DND-41 (cell line): Measurements from ENCODE around the gene RAB37.

Experiments
- ATAC-seq: fragments of 200-7000 bp; cut with Tn5 transposase; 3 replicates; pipeline ENCODE4 v1.9.1; 2021; ENCODE audit warnings: low read depth; ENCODE audit not compliant: insufficient read depth
- DNase-seq: peaks from one replicate; pipeline ENCODE4 v3.0.0-alpha.2; 2020
- H2AFZ ChIP-seq: 2 replicates; pipeline ENCODE4 v1.6.0; 2012; ENCODE audit warnings: low read depth, low read length
- H3K27ac ChIP-seq: 2 replicates; pipeline ENCODE4 v1.5.1; 2012; ENCODE audit warnings: low read length, inconsistent platforms
- H3K27me3 ChIP-seq: fragments of 200-600 bp; sonication (generic); 2 replicates; pipeline ENCODE4 v1.6.0; 2012; ENCODE audit warnings: low read length, mild to moderate bottlenecking, inconsistent platforms; ENCODE audit not compliant: insufficient read depth, poor library complexity
- H3K36me3 ChIP-seq: 2 replicates; pipeline ENCODE4 v1.5.1; 2012; ENCODE audit warnings: low read length, inconsistent platforms; ENCODE audit not compliant: insufficient read depth
- H3K4me1 ChIP-seq: 2 replicates; pipeline ENCODE4 v1.5.1; 2012; ENCODE audit warnings: mild to moderate bottlenecking, low read length; ENCODE audit not compliant: insufficient read depth
- H3K4me2 ChIP-seq: 2 replicates; pipeline ENCODE4 v1.6.0; 2012; ENCODE audit warnings: mild to moderate bottlenecking, moderate library complexity, low read length, inconsistent platforms; ENCODE audit not compliant: insufficient read depth
- H3K4me3 ChIP-seq, 2 experiments: fragments of 200-600 bp in 1 of 2; shearing (Covaris generic) in 1 of 2; 2 replicates each; pipeline ENCODE4 v1.5.1; 2012 to 2016; ENCODE audit warnings: inconsistent platforms in 2 of 2, low read length in 2 of 2, mild to moderate bottlenecking in 2 of 2, low read depth in 1 of 2, moderate library complexity in 1 of 2
- H3K79me2 ChIP-seq: 2 replicates; pipeline ENCODE4 v1.6.0; 2012; ENCODE audit warnings: low read length, inconsistent platforms; ENCODE audit not compliant: insufficient read depth
- H3K9ac ChIP-seq: 2 replicates; pipeline ENCODE4 v1.6.0; 2012; ENCODE audit warnings: low read depth, mild to moderate bottlenecking, inconsistent platforms, low read length, moderate library complexity
- H3K9me3 ChIP-seq: 2 replicates; pipeline ENCODE4 v1.5.1; 2012; ENCODE audit warnings: low read length, moderate library complexity, mild to moderate bottlenecking, inconsistent platforms; ENCODE audit not compliant: insufficient read depth, severe bottlenecking
- H4K20me1 ChIP-seq: 2 replicates; pipeline ENCODE4 v1.6.0; 2012; ENCODE audit warnings: low read length; ENCODE audit not compliant: insufficient read depth
- EZH2 ChIP-seq: IDR thresholded peaks from 3 replicates; pipeline ENCODE4 v1.6.1; 2012; ENCODE audit warnings: borderline replicate concordance, low read depth, mild to moderate bottlenecking, moderate library complexity, low read length, inconsistent platforms; ENCODE audit not compliant: severe bottlenecking
- TF ChIP-seq, protein P1 (sequence below): IDR thresholded peaks from 2 replicates; pipeline ENCODE4 v1.5.1; 2012; ENCODE audit warnings: borderline replicate concordance, low read length, moderate library complexity, mild to moderate bottlenecking; ENCODE audit not compliant: poor library complexity, severe bottlenecking; ENCODE audit errors: extremely low read depth

The RAB37 gene

DNA sequence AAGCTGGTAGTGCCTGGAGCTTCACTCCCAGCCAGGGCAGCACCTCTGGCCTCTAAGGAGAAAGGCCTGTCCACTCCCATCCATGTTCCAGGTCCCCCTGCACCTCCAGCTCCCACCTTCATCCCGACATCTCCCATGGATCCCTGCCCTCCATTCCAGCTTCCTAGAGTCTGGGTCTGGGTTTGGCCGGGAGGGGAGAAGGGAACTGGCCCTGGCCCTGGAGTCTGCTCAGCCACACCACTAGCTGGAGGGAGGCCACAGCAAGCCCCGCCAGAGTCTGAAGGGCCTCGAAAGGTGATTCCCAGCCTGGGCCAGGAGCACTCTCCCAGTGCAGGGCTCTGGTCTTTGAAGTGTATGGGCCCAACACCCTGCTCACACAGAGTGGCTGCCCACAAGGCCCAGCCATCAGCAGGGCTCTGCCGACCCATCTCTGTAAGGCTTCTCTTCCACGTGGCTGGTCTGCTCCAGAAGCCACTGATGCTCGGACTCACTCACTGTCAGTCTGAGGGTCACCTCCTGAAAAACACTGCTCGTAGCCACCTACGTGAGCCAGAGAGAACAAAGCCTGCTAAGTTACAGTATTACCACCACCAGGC, 34.4 kb downstream of the RAB37 start:
- Histone ChIP-seq H4K20me1 (peaks cover 74% of the 10 kb centered on the region), H2AFZ (no peak overlapping the region), H3K36me3 (peaks cover 77% of the 10 kb centered on the region), H3K79me2 (peaks cover 35% of the 10 kb centered on the region), H3K9ac (no peak overlapping the region), H3K27ac (no peak overlapping the region), H3K9me3 (no peaks in the 10 kb centered on the region), H3K4me3 (no peak overlapping the region), H3K4me1 (peaks cover 13% of the 10 kb centered on the region), H3K27me3 (no peaks in the 10 kb centered on the region), H3K4me2 (no peak overlapping the region)
- no peak for TF ChIP-seq EZH2
- TF ChIP-seq, protein P1, sequence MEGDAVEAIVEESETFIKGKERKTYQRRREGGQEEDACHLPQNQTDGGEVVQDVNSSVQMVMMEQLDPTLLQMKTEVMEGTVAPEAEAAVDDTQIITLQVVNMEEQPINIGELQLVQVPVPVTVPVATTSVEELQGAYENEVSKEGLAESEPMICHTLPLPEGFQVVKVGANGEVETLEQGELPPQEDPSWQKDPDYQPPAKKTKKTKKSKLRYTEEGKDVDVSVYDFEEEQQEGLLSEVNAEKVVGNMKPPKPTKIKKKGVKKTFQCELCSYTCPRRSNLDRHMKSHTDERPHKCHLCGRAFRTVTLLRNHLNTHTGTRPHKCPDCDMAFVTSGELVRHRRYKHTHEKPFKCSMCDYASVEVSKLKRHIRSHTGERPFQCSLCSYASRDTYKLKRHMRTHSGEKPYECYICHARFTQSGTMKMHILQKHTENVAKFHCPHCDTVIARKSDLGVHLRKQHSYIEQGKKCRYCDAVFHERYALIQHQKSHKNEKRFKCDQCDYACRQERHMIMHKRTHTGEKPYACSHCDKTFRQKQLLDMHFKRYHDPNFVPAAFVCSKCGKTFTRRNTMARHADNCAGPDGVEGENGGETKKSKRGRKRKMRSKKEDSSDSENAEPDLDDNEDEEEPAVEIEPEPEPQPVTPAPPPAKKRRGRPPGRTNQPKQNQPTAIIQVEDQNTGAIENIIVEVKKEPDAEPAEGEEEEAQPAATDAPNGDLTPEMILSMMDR = no peak
- DNase-seq = no peak
- no peak for ATAC-seq

DNA sequence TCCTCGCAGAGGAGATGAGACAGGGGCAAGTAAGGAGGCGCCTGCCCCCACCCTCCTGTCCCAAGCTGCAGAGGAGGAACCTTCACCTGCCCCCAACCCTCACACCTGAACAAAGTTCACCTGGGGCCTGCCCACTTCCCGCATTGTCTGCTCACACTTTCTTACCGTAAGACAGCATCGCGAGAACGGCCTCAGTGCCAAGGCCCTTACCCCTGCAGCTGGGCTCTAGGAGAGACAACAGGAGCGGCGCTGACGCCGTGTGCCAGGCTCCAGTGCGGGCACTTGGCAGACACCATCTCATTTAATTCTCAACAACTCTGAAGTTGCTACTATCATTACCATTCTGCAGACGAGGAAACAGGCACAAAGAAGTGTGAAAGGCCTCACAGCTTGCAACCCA, 35.0 kb downstream of the RAB37 start:
- Histone ChIP-seq H3K9me3 (no peaks in the 10 kb centered on the region), H3K4me3 (no peak overlapping the region), H3K4me2 (no peak overlapping the region), H3K4me1 (peaks cover 18% of the 10 kb centered on the region), H3K27ac (no peak overlapping the region), H3K27me3 (no peaks in the 10 kb centered on the region), H3K36me3 (peaks cover 70% of the 10 kb centered on the region), H3K9ac (no peak overlapping the region), H3K79me2 (peaks cover 37% of the 10 kb centered on the region), H2AFZ (no peak overlapping the region), H4K20me1 (peaks cover 70% of the 10 kb centered on the region)
- no peak for DNase-seq
- TF ChIP-seq, protein P1 = no peak
- no peak for TF ChIP-seq EZH2
- ATAC-seq = no peak

DNA sequence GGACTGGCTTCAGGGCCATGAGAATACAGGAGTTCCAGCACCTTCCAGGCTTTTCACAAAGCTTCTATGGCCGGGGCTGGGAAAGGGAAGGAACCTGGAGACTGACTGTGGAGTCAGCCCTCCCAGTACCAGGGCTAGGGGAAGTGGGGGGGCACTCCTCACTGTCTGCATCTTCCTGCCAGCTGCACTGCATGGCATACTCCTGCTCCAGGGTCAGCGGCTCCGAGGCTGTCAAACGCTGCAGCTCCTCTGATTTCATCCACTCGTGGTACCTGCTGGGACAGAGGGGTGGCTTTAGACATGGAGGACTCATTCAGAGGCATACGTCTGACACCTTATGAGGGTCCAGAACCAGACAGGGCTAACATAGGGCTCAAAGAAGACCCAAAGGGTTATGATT, 36.4 kb downstream of the RAB37 start:
- ATAC-seq (no peak), DNase-seq (no peak)
- no peaks in the 10 kb centered on the region for H3K9me3 ChIP-seq
- H3K9ac ChIP-seq = no peak overlapping the region
- H2AFZ ChIP-seq = no peak overlapping the region
- H3K4me2 ChIP-seq = no peak overlapping the region
- H3K27me3 ChIP-seq = no peaks in the 10 kb centered on the region
- H4K20me1 ChIP-seq = peaks cover 61% of the 10 kb centered on the region
- H3K79me2 ChIP-seq = peaks cover 47% of the 10 kb centered on the region
- TF ChIP-seq EZH2 = no peak
- TF ChIP-seq, protein P1 = no peak
- no peak overlapping the region for H3K4me3 ChIP-seq
- peaks cover 57% of the 10 kb centered on the region for H3K36me3 ChIP-seq
- no peak overlapping the region for H3K27ac ChIP-seq
- peaks cover 23% of the 10 kb centered on the region for H3K4me1 ChIP-seq
